ENCODE data around the gene TMEM151A.

- TF ChIP-seq CTCF (conservative IDR thresholded peaks at IDR 0.05; ENCODE audit: low read depth, low read length) (peak; percentile 44), EZH2 (IDR thresholded peaks at IDR 0.05; ENCODE audit: borderline replicate concordance, low read depth, low read length, poor library complexity, severe bottlenecking) (no peak)
Measured at GRCh38 chr11:66258473-66258893, 33.2 kb upstream of the TMEM151A start.

All from A673 (cell line).